Fibroblast of skin of left biceps (primary cell): ENCODE data around the gene SMTNL2.

Source experiments
- DNase-seq, 2 experiments: peaks; one replicate each; pipeline ENCODE4 v3.0.0-alpha.2; 2013; ENCODE audit warnings: low read depth in 2 of 2

SMTNL2 gene

GRCh38 chr17:4584101-4584916 lies at the start of gene SMTNL2:
Gene SMTNL2 (plus strand): TSS chr17:4584529. CDS start chr17:4584606, 77 bp downstream.
- no peak for DNase-seq

- no peak for DNase-seq
Observed at GRCh38 chr17:4534928-4535666, 49.2 kb upstream of the SMTNL2 start.

- no peak for DNase-seq
Observed at GRCh38 chr17:4535667-4536258, 48.6 kb upstream of the SMTNL2 start.

GRCh38 chr17:4536259-4536741 lies 48.0 kb upstream of the SMTNL2 start:
- DNase-seq, result no peak

- DNase-seq, result no peak
Observed at GRCh38 chr17:4536742-4537411, 47.5 kb upstream of the SMTNL2 start.

GRCh38 chr17:4537451-4538235 lies 46.7 kb upstream of the SMTNL2 start:
- DNase-seq, result no peak

- DNase-seq, result no peak
Observed at GRCh38 chr17:4538236-4539002, 45.9 kb upstream of the SMTNL2 start.

GRCh38 chr17:4539025-4539424 lies 45.3 kb upstream of the SMTNL2 start:
- DNase-seq, result no peak

GRCh38 chr17:4539576-4540223 lies 44.6 kb upstream of the SMTNL2 start:
- DNase-seq, result no peak

- DNase-seq, result no peak
Observed at GRCh38 chr17:4540224-4540651, 44.1 kb upstream of the SMTNL2 start.

- DNase-seq, result no peak
Observed at GRCh38 chr17:4540687-4541327, 43.5 kb upstream of the SMTNL2 start.

GRCh38 chr17:4541328-4542002 lies 42.9 kb upstream of the SMTNL2 start:
- DNase-seq, result no peak

GRCh38 chr17:4542003-4542725 lies 42.2 kb upstream of the SMTNL2 start:
- DNase-seq, result no peak

GRCh38 chr17:4542726-4543191 lies 41.6 kb upstream of the SMTNL2 start:
- DNase-seq, result no peak

- DNase-seq, result no peak
Observed at GRCh38 chr17:4543557-4544026, 40.7 kb upstream of the SMTNL2 start.

GRCh38 chr17:4544135-4544950 lies 40.0 kb upstream of the SMTNL2 start:
- no peak for DNase-seq

GRCh38 chr17:4544951-4545216 lies 39.4 kb upstream of the SMTNL2 start:
- DNase-seq, result no peak
